Testis (tissue), 3 donors: ENCODE data around the gene RALB. TPM values are rescaled to one million over a fixed set of nuclear protein-coding genes. Genes with fewer than 3 reads are reported as not detected.
A peak's percentile ranks its signal among the peaks of the same experiment; 100 is the strongest.

Experiments
- DNase-seq: peaks from one replicate; pipeline ENCODE4 v3.0.0-alpha.2; 2019
- H3K27ac ChIP-seq, 2 donors: fragments of 200-600 bp; sonication (generic); one replicate each; pipeline ENCODE4 v1.5.1; 2019
- H3K27me3 ChIP-seq: fragments of 200-600 bp; sonication (generic); one replicate; pipeline ENCODE4 v1.5.1; 2019
- H3K36me3 ChIP-seq: fragments of 200-600 bp; sonication (generic); one replicate; pipeline ENCODE4 v1.5.1; 2017; ENCODE audit warnings: low read depth; ENCODE audit errors: missing control alignments
- H3K4me1 ChIP-seq: fragments of 200-600 bp; sonication (generic); one replicate; pipeline ENCODE4 v1.5.1; 2019
- H3K4me3 ChIP-seq, 2 donors: fragments of 200-600 bp; sonication (generic); one replicate each; pipeline ENCODE4 v1.5.1; 2017 to 2019
- H3K9me3 ChIP-seq: fragments of 200-600 bp; sonication (generic); one replicate; pipeline ENCODE4 v1.5.1; 2017
- POLR2A ChIP-seq: fragments of 450-650 bp; IDR thresholded peaks from one replicate; pipeline ENCODE4 v1.6.1; 2017; ENCODE audit warnings: antibody characterized with exemption, mild to moderate bottlenecking, moderate library complexity
- WGBS, 2 donors: methylation state at CpG; one replicate each; pipeline ENCODE4 v1.1.5; 2018; 5-methylcytosine and 5-hydroxymethylcytosine counted together
- intact Hi-C: fragments of 100-400 bp; cut with DNase I; formaldehyde crosslinking; loops from one replicate; pipeline ENCODE4 v1.15.1; 2023; ENCODE audit warnings: low total_unique reads
- polyA plus RNA-seq: library from polyadenylated mRNA; stranded (reverse); fragments of 350-450 nt; fragmentation: Illumina TruSeq; extraction: RNeasy Lipid Tissue Mini Kit (QIAGEN cat#74804); gene quantifications from one replicate; pipeline ENCODE4 v1.2.3, GENCODE V29; 2014; ENCODE audit warnings: low read depth, low replicate concordance; ENCODE audit not compliant: insufficient read depth
- small RNA-seq, 2 donors: library from RNA; depleted of rRNA; stranded (forward); fragments of <200 nt; gene quantifications; one replicate each; pipeline ENCODE3, GENCODE V24; 2016
- total RNA-seq, 2 donors: library from RNA; depleted of rRNA; stranded (reverse); fragments of >200 nt; gene quantifications; one replicate each; pipeline ENCODE4 v1.2.3, GENCODE V29; 2016
- TF ChIP-seq, protein P1 (sequence below), 3 experiments: fragments of 450-650 bp in 2 of 3; fragments of 200-600 bp in 1 of 3; sonication (generic) in 1 of 3; IDR thresholded peaks; one replicate each; pipeline ENCODE4 v1.5.1; 2016 to 2019; ENCODE audit warnings: antibody characterized with exemption in 3 of 3, mild to moderate bottlenecking in 2 of 3, moderate library complexity in 1 of 3

Gene RALB
- total and polyA plus RNA-seq, 3 donors from 2014 or later = 69.9 to 91.6 (median 88.7) TPM

DNA sequence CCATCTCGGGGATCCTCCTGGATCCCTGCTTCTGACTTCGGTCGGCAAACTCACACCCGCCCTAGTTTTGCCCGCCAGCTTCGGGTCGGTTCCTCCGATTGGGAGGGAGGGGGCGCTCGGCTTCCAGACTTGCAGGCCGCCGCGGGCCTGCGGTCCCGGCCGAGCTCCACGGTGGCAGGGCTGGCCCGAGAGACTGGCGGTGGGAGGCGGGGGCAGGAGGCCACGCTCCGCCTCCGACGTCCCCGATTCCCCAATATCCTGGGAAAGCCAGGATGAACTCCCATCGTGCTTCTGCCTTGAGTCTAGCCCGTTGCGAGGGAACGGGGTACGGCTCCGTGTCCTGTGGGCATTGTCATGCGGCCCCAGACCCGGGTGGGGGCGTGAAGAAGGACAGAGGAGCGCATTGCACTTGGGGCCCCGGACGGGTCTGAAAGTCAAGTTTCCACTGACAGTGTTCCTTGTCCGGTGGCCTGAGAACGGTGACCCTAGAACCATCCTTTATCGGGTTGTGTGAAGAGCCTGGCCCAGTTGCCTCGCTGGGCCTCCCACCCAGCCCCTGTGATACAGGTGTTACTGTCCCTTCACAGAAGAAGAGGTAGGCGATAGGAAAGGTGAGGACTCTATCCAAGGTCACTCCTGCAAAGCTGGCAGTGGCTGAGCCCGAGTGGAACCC, 90.9 kb downstream of the RALB start:
- intact Hi-C loops = no loop called here
- Histone ChIP-seq H3K9me3 (no peaks in the 10 kb centered on the region), H3K4me3 (peak overlapping the region in 1 of 2 donors; percentile 66), H3K27me3 (no peaks in the 10 kb centered on the region), H3K4me1 (peaks cover 13% of the 10 kb centered on the region), H3K36me3 (no peaks in the 10 kb centered on the region), H3K27ac (peak overlapping the region; percentile 53 to 84)
- peak; percentile 92 for DNase-seq
- 2 to 5% methylated on average over 11 to 43 of the region's 43 CpGs for WGBS, 2 donors
- TF ChIP-seq POLR2A = no peak
- TF ChIP-seq, protein P1, sequence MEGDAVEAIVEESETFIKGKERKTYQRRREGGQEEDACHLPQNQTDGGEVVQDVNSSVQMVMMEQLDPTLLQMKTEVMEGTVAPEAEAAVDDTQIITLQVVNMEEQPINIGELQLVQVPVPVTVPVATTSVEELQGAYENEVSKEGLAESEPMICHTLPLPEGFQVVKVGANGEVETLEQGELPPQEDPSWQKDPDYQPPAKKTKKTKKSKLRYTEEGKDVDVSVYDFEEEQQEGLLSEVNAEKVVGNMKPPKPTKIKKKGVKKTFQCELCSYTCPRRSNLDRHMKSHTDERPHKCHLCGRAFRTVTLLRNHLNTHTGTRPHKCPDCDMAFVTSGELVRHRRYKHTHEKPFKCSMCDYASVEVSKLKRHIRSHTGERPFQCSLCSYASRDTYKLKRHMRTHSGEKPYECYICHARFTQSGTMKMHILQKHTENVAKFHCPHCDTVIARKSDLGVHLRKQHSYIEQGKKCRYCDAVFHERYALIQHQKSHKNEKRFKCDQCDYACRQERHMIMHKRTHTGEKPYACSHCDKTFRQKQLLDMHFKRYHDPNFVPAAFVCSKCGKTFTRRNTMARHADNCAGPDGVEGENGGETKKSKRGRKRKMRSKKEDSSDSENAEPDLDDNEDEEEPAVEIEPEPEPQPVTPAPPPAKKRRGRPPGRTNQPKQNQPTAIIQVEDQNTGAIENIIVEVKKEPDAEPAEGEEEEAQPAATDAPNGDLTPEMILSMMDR (IDR thresholded peaks at IDR 0.05) = peak; percentile 83 to 85 (median 84)

Small RNA genes lying within 50 kb of the gene (small RNA-seq; reads per million reads assigned to genes)
- gene MTND4LP14 = 0 reads per million in 2 donors

Other genes starting within 250 kb of the RALB start
- 10 to 100 TPM; 62.7 to 73.6 TPM for gene EPB41L5, start 239.8 kb upstream of the RALB start, total RNA-seq
- 56.8 TPM for gene EPB41L5, start 239.8 kb upstream of the RALB start, polyA plus RNA-seq
- 10 to 100 TPM; 63.4 to 72.5 TPM for gene TMEM185B, start 29.5 kb upstream of the RALB start, total RNA-seq
- 41.2 TPM for gene TMEM185B, start 29.5 kb upstream of the RALB start, polyA plus RNA-seq
- gene INHBB, start 93.3 kb downstream of the RALB start, total RNA-seq = 100 to 1,000 TPM in 1 of 2 donors, 10 to 100 TPM in 1; 55.4 to 123 TPM
- 46.1 TPM for gene INHBB, start 93.3 kb downstream of the RALB start, polyA plus RNA-seq